ENCODE results near the gene SDK1. TPM values are rescaled to one million over a fixed set of nuclear protein-coding genes. Genes with fewer than 3 reads are reported as not detected.

The SDK1 gene
- total RNA-seq, 1 experiment from 2014 or later: 20.0 TPM

DNA sequence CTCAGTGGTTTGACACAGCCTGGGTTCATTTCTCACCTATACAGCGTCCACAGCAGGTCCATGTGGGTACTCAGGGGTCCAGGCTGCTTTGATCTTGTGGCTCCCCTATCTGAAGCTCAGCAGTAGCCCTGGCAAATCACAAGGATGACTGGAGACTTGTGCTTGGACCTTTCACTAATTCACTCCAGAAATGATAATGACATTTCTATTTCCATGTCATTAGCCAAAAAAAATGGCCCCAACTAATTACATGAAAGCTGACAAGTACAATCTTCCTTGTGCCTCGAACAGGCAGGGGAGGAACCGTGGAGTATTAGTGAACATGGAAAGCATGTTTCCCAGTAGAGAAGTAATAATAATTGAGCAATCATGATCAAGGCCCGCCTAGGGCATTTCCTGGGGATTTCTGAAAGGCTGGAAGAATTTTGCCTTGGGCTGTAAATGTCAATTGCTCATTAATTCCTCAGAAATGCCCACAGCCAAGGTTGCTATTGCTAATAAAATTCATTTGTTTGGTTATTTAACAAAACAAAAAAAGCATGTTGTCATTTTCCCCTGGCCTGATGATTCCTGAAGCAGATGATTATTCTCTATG is 586.1 kb downstream of the SDK1 start:
- peaks cover 8% of the 10 kb centered on the region for H3K9me3 Mint-ChIP-seq (ENCODE audit: low read depth, unreplicated experiment)
- H3K27me3 Mint-ChIP-seq (ENCODE audit: unreplicated experiment): no peaks in the 10 kb centered on the region
- TF ChIP-seq, protein P1, sequence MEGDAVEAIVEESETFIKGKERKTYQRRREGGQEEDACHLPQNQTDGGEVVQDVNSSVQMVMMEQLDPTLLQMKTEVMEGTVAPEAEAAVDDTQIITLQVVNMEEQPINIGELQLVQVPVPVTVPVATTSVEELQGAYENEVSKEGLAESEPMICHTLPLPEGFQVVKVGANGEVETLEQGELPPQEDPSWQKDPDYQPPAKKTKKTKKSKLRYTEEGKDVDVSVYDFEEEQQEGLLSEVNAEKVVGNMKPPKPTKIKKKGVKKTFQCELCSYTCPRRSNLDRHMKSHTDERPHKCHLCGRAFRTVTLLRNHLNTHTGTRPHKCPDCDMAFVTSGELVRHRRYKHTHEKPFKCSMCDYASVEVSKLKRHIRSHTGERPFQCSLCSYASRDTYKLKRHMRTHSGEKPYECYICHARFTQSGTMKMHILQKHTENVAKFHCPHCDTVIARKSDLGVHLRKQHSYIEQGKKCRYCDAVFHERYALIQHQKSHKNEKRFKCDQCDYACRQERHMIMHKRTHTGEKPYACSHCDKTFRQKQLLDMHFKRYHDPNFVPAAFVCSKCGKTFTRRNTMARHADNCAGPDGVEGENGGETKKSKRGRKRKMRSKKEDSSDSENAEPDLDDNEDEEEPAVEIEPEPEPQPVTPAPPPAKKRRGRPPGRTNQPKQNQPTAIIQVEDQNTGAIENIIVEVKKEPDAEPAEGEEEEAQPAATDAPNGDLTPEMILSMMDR (IDR thresholded peaks at IDR 0.05; ENCODE audit: unreplicated experiment): no peak
- H3K4me1 Mint-ChIP-seq (ENCODE audit: low read depth, unreplicated experiment): no peaks in the 10 kb centered on the region
- no peaks in the 10 kb centered on the region for H3K36me3 Mint-ChIP-seq (ENCODE audit: insufficient read depth, unreplicated experiment)
- CTCF ChIA-PET: no interaction called here
- no peak for DNase-seq
- no TSS peak for BruUV-seq (replicated peaks)
- no peak overlapping the region for H3K4me3 Mint-ChIP-seq (ENCODE audit: low read depth, unreplicated experiment)
- no peak overlapping the region for H3K27ac Mint-ChIP-seq (ENCODE audit: unreplicated experiment)
- intact Hi-C loops (cut with micrococcal nuclease; ENCODE audit: unreplicated experiment): no loop called here

- Mint-ChIP-seq H3K9me3 (ENCODE audit: low read depth, unreplicated experiment) (peaks cover 8% of the 10 kb centered on the region), H3K4me3 (ENCODE audit: low read depth, unreplicated experiment) (no peak overlapping the region), H3K4me1 (ENCODE audit: low read depth, unreplicated experiment) (no peaks in the 10 kb centered on the region), H3K27me3 (ENCODE audit: unreplicated experiment) (no peaks in the 10 kb centered on the region), H3K27ac (ENCODE audit: unreplicated experiment) (no peak overlapping the region), H3K36me3 (ENCODE audit: insufficient read depth, unreplicated experiment) (no peaks in the 10 kb centered on the region)
- DNase-seq: no peak
- CTCF ChIA-PET: no interaction called here
- BruUV-seq (replicated peaks): no TSS peak
- intact Hi-C loops (cut with micrococcal nuclease; ENCODE audit: unreplicated experiment): no loop called here
- TF ChIP-seq, protein P1 (IDR thresholded peaks at IDR 0.05; ENCODE audit: unreplicated experiment): no peak
Measured at GRCh38 chr7:3888096-3888495, 587.0 kb downstream of the SDK1 start.

DNA sequence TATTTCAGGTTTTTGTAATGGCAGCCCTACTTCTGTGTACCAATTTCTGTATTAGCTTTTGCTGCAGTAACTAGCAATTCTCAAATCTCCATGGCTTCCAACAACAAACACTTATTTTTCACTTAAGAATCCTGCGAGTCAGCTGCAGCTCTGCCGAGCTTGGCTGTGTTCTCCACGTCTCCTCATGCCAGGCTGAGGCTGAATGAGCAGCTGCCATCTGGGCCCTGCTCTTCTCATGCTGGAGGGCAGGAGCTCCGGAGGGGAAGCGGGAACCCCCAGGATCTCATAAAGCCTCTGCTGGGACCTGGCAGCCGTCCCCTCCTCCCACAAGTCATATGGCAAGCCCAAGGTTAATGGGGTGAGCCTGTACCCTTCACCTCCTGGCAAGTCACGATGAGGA is 591.1 kb downstream of the SDK1 start:
- no peak for DNase-seq
- intact Hi-C loops (cut with micrococcal nuclease; ENCODE audit: unreplicated experiment): loop anchor here (10.0 kb wide), 1 partner anchor 1027 kb away; no protein-coding TSS in a partner anchor
- Mint-ChIP-seq H3K27me3 (ENCODE audit: unreplicated experiment) (no peaks in the 10 kb centered on the region), H3K4me1 (ENCODE audit: low read depth, unreplicated experiment) (no peaks in the 10 kb centered on the region), H3K4me3 (ENCODE audit: low read depth, unreplicated experiment) (no peak overlapping the region), H3K36me3 (ENCODE audit: insufficient read depth, unreplicated experiment) (no peaks in the 10 kb centered on the region), H3K9me3 (ENCODE audit: low read depth, unreplicated experiment) (peaks cover 3% of the 10 kb centered on the region), H3K27ac (ENCODE audit: unreplicated experiment) (no peak overlapping the region)
- TF ChIP-seq, protein P1 (IDR thresholded peaks at IDR 0.05; ENCODE audit: unreplicated experiment): no peak
- no TSS peak for BruUV-seq (replicated peaks)
- CTCF ChIA-PET: no interaction called here

- CTCF ChIA-PET: no interaction called here
- Mint-ChIP-seq H3K36me3 (ENCODE audit: insufficient read depth, unreplicated experiment) (no peaks in the 10 kb centered on the region), H3K4me1 (ENCODE audit: low read depth, unreplicated experiment) (peaks cover 4% of the 10 kb centered on the region), H3K4me3 (ENCODE audit: low read depth, unreplicated experiment) (no peak overlapping the region), H3K27ac (ENCODE audit: unreplicated experiment) (no peak overlapping the region), H3K9me3 (ENCODE audit: low read depth, unreplicated experiment) (peaks cover 3% of the 10 kb centered on the region), H3K27me3 (ENCODE audit: unreplicated experiment) (no peaks in the 10 kb centered on the region)
- DNase-seq: no peak
- BruUV-seq (replicated peaks): no TSS peak
- TF ChIP-seq, protein P1 (IDR thresholded peaks at IDR 0.05; ENCODE audit: unreplicated experiment): no peak
- intact Hi-C loops (cut with micrococcal nuclease; ENCODE audit: unreplicated experiment): loop anchor here (10.0 kb wide), 1 partner anchor 1028 kb away; no protein-coding TSS in a partner anchor
Measured at GRCh38 chr7:3892686-3893085, 591.6 kb downstream of the SDK1 start.
